Nephron progenitor cell (in vitro differentiated cells): ENCODE data around the gene PPP2R5B.

Source experiments
- DNase-seq: peaks from one replicate; pipeline ENCODE4 v3.0.0; 2021
- H3K27ac Mint-ChIP-seq: 2 replicates; pipeline ENCODE4 v1.8.0; 2021; ENCODE audit warnings: mild to moderate bottlenecking, moderate library complexity, mixed read lengths
- H3K27me3 Mint-ChIP-seq: 2 replicates; pipeline ENCODE4 v1.8.0; 2021; ENCODE audit warnings: mild to moderate bottlenecking, low read depth, mixed read lengths; ENCODE audit not compliant: poor library complexity
- H3K36me3 Mint-ChIP-seq: 2 replicates; pipeline ENCODE4 v1.8.0; 2021; ENCODE audit warnings: low read depth, mixed read lengths
- H3K4me1 Mint-ChIP-seq: 2 replicates; pipeline ENCODE4 v1.8.0; 2021; ENCODE audit warnings: mixed read lengths
- H3K4me3 Mint-ChIP-seq: 2 replicates; pipeline ENCODE4 v1.8.0; 2021; ENCODE audit warnings: mild to moderate bottlenecking, moderate library complexity, mixed read lengths
- H3K9me3 Mint-ChIP-seq: 2 replicates; pipeline ENCODE4 v1.8.0; 2021; ENCODE audit warnings: mild to moderate bottlenecking, moderate library complexity, mixed read lengths
- CTCF ChIP-seq: fragments of 200-600 bp; sonication (generic); IDR thresholded peaks from 2 replicates; pipeline ENCODE4 v1.5.0; 2021; ENCODE audit warnings: antibody characterized with exemption

The PPP2R5B gene

GRCh38 chr11:64917663-64917995 is 6.9 kb upstream of the PPP2R5B start:
- Mint-ChIP-seq H3K27me3 (peaks cover 4% of the 10 kb centered on the region), H3K4me3 (peak overlapping the region; percentile 91), H3K9me3 (no peaks in the 10 kb centered on the region), H3K36me3 (peaks cover 5% of the 10 kb centered on the region), H3K27ac (peak overlapping the region; percentile 99), H3K4me1 (peaks cover 56% of the 10 kb centered on the region)
- DNase-seq = no peak
- no peak for TF ChIP-seq CTCF

DNA sequence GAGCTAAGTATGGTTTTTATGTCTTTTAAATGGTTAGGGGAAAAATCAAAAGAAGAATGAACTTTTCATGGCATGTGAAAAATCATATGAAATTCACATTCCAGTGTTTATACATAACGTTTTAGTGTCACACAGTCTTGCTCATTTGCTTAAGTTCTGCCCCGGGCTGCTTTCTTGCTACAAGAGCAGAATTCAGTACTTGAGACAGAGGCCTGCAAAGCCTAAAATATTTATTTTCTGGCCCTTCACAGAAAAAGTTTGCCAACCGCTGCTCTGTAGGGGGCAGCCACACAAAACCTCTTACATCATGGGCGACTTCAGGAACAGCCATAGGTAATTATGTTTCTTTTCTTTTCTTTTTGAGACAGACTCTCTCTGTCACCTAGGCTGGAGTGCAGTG is 6.5 kb upstream of the PPP2R5B start:
- H3K27ac Mint-ChIP-seq = peak overlapping the region; percentile 99
- H3K36me3 Mint-ChIP-seq = peaks cover 5% of the 10 kb centered on the region
- peaks cover 59% of the 10 kb centered on the region for H3K4me1 Mint-ChIP-seq
- peak overlapping the region; percentile 91 for H3K4me3 Mint-ChIP-seq
- H3K27me3 Mint-ChIP-seq = peaks cover 4% of the 10 kb centered on the region
- TF ChIP-seq CTCF = no peak
- no peak for DNase-seq
- H3K9me3 Mint-ChIP-seq = no peaks in the 10 kb centered on the region

DNA sequence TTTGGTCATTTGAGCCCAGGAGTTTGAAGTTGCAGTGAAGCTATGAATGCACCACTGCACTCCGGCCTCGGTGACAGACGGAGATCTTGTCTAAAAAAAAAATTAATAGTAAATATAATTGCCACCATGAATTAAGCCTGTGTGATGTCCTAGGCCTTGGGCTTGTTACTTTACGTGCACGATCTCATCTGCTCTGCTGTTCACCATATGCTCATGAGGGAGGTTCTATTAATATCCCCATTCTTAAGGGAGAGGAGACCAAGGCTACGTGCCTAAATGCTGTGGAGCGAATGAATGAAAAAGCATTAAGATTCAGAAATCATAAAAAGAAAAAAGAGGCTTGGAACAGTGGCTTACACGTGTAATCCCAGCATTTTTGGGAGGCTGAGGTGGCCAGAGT is 4.9 kb upstream of the PPP2R5B start:
- TF ChIP-seq CTCF = no peak
- Mint-ChIP-seq H3K27ac (peak overlapping the region; percentile 46), H3K27me3 (peaks cover 8% of the 10 kb centered on the region)

DNA sequence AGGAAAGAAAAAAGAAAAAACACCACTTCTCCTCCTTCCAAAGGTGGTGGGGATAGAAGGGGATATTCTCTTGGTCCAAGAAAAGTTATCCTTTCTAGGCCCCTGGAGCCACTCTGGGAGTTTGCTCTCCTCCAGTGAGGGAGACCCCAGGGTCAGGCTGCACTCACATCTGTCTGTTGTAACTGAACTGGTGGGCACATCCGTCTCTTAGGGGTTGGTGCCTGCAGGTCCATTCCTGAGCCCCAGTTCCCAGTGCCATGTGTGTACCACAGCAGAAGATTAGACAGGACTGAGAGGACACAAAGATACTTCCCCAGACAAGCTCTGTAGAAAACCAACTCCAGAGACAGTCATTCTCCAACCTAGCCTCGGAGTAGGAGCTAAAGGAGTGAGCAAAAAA is 4.4 kb upstream of the PPP2R5B start:
- no peak for DNase-seq
- peaks cover 10% of the 10 kb centered on the region for H3K27me3 Mint-ChIP-seq
- TF ChIP-seq CTCF = no peak
- H3K4me1 Mint-ChIP-seq = peaks cover 68% of the 10 kb centered on the region
- H3K9me3 Mint-ChIP-seq = no peaks in the 10 kb centered on the region
- H3K27ac Mint-ChIP-seq = peak overlapping the region; percentile 46
- no peaks in the 10 kb centered on the region for H3K36me3 Mint-ChIP-seq
- H3K4me3 Mint-ChIP-seq = peak overlapping the region; percentile 39

More for the DNA sequence above, 4.9 kb upstream of the PPP2R5B start:
- DNase-seq = no peak
- H3K36me3 Mint-ChIP-seq = no peaks in the 10 kb centered on the region
- H3K9me3 Mint-ChIP-seq = no peaks in the 10 kb centered on the region
- peaks cover 68% of the 10 kb centered on the region for H3K4me1 Mint-ChIP-seq
- H3K4me3 Mint-ChIP-seq = peak overlapping the region; percentile 39

DNA sequence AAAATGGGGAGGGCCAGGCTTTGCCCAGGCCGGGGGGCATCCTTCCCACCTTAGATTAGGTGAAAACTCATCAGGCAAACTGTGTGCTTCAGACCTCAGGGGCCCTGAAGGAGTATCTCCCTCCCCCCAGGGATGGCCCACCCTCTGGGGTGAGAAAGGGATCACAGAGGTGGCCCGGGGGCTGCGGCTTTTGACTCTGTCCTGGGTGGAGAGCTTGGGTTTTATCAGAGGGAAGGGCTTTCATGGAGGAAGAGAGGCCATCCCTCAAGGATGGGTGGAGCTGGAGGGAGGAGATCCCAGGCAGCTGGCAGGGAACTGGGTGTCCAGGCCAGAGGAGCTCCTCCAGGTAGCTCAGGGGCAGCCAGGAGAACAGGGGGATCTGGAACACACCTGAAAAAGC is 3.1 kb upstream of the PPP2R5B start:
- no peak overlapping the region for H3K27ac Mint-ChIP-seq
- peaks cover 59% of the 10 kb centered on the region for H3K4me1 Mint-ChIP-seq
- no peak for TF ChIP-seq CTCF
- no peak for DNase-seq
- H3K9me3 Mint-ChIP-seq = no peaks in the 10 kb centered on the region
- peaks cover 11% of the 10 kb centered on the region for H3K27me3 Mint-ChIP-seq
- H3K4me3 Mint-ChIP-seq = no peak overlapping the region
- H3K36me3 Mint-ChIP-seq = no peaks in the 10 kb centered on the region

GRCh38 chr11:64923151-64923661 is 1.3 kb upstream of the PPP2R5B start:
- Mint-ChIP-seq H3K27me3 (peaks cover 15% of the 10 kb centered on the region), H3K4me3 (peak overlapping the region; percentile 95), H3K36me3 (peaks cover 4% of the 10 kb centered on the region), H3K4me1 (peaks cover 50% of the 10 kb centered on the region), H3K9me3 (no peaks in the 10 kb centered on the region), H3K27ac (no peak overlapping the region)
- TF ChIP-seq CTCF = no peak
- DNase-seq = no peak
